Sigmoid colon (tissue), 7 donors: ENCODE results near the gene LRRIQ1. TPM values are rescaled to one million over a fixed set of nuclear protein-coding genes. Genes with fewer than 3 reads are reported as not detected.

ENCODE experiments used
- DNase-seq: peaks from one replicate; pipeline ENCODE4 v3.0.0-alpha.2; 2019
- H3K27ac ChIP-seq, 4 donors: fragments of 200-600 bp; sonication (generic); one replicate each; pipeline ENCODE4 v1.5.1; 2016 to 2019; ENCODE audit warnings: mild to moderate bottlenecking in 1 of 4
- H3K27me3 ChIP-seq, 3 donors: fragments of 200-600 bp; sonication (generic); one replicate each; pipeline ENCODE4 v1.5.1; 2019; ENCODE audit warnings: mild to moderate bottlenecking in 1 of 3
- H3K36me3 ChIP-seq, 4 donors: fragments of 200-600 bp; sonication (generic); one replicate each; pipeline ENCODE4 v1.5.1; 2016 to 2019
- H3K4me1 ChIP-seq, 4 donors: fragments of 200-600 bp; sonication (generic); one replicate each; pipeline ENCODE4 v1.5.1; 2017 to 2019
- H3K4me3 ChIP-seq, 4 donors: fragments of 200-600 bp; sonication (generic); one replicate each; pipeline ENCODE4 v1.5.1; 2017 to 2019; ENCODE audit warnings: mild to moderate bottlenecking in 2 of 4, moderate library complexity in 1 of 4
- H3K9me3 ChIP-seq, 4 donors: fragments of 200-600 bp in 3 of 4; sonication (generic) in 3 of 4; one replicate each; pipeline versions ENCODE4 v1.5.1 to v1.6.1; 2013 to 2019
- CTCF ChIP-seq, 4 experiments: fragments of 450-650 bp in 3 of 4; fragments of 200-600 bp in 1 of 4; IDR thresholded peaks; one replicate each; pipeline ENCODE4 v1.5.1; 2016 to 2019; ENCODE audit warnings: antibody characterized with exemption in 4 of 4, mild to moderate bottlenecking in 3 of 4, moderate library complexity in 2 of 4
- EP300 ChIP-seq, 4 donors: sonication (generic); formaldehyde crosslinking; IDR thresholded peaks; one replicate each; pipeline ENCODE4 v1.6.1; 2017; ENCODE audit warnings: antibody characterized with exemption in 4 of 4
- POLR2A ChIP-seq, 2 donors: fragments of 450-650 bp; IDR thresholded peaks; one replicate each; pipeline ENCODE4 v1.6.1; 2016; ENCODE audit warnings: antibody characterized with exemption in 2 of 2, mild to moderate bottlenecking in 2 of 2, moderate library complexity in 2 of 2
- POLR2AphosphoS5 ChIP-seq, 4 donors: sonication (generic); formaldehyde crosslinking; IDR thresholded peaks; one replicate each; pipeline ENCODE4 v1.6.1; 2017; ENCODE audit warnings: antibody characterized with exemption in 4 of 4
- WGBS, 2 donors: extraction: QIAGEN DNeasy Blood & Tissue Kit; methylation state at CpG; one replicate each; pipeline ENCODE4 v1.1.7; 2013; 5-methylcytosine and 5-hydroxymethylcytosine counted together
- intact Hi-C: fragments of 100-400 bp; cut with DNase I; formaldehyde crosslinking; loops from one replicate; pipeline ENCODE4 v1.15.1; 2023
- polyA plus RNA-seq, 3 donors: library from polyadenylated mRNA; stranded (reverse); fragments of 200-250 nt; gene quantifications; one replicate each; pipeline ENCODE4 v1.2.3, GENCODE V29; 2013
- total RNA-seq, 4 donors: library from RNA; depleted of rRNA; stranded (reverse); fragments of >200 nt; gene quantifications; one replicate each; pipeline ENCODE4 v1.1.0, GENCODE V29; 2016
- donor health status: healthy with polysubstance abuse.
- donor health status: Bipolar disorder and iron deficiency.
- donor health status: healthy.

The LRRIQ1 gene, protein sequence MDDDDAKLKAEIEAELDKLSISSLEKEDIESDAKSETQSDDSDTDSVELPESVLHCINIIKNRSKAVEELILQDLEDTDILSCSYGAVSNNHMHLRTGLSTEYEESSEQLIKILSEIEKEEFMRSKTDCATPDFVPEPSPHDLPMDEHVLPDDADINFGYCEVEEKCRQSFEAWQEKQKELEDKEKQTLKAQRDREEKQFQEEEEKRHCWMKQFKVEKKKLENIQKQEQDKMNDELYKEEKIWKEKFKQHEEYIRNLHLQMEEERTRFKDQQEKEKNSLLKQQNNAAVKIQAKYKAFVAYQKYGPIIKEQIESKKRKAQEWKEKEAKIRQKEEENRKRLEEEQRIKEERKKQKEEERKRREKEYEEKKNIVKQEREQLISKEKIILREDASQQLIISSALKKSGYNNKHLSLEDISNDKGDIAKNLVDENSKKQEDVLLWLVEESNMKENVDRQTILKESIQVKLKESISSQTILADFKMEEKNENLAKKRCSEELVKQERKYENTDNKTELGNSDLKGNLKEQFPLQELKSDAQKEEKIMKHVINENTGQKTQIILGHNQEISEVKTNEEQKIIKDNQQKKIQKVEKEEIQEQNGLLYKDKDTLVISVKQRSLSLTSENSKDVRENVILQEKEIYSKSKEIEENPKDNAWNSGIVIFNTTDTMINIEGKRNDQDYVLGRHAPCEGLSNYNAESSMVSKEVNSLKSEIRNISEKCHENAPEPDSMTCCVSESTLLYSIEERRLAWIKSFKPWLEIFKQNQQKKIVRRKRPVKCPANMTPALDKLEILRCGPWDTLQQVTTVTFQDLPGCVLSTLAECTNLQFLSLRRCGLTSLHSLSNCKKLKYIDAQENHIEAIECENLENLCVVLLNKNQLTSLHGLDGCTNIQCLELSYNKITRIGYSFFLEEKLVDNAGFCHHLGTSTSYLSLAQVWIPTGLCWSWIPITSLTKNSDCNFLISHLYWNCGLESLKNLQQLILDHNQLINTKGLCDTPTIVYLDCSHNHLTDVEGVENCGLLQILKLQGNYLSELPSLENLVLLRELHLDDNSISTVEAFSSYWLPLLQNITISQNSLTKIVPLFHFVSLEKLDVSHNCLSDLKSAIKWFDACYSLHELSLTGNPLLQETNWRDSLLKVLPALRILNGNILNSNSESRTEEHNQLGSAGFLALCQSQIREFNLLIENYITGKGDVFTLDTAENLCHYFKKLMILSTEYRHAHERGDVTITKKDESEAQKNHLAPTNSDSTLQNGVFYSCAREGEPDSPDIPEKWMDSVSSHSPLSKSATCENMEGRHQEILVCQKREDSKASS (N-terminal part only)
- under 1 TPM in 3 of 4 donors, not detected in 1; under 0.01 to 0.41 (median 0.33) TPM for total RNA-seq
- polyA plus RNA-seq = under 1 TPM in 1 of 3 donors, not detected in 2; 0.04 TPM

GRCh38 chr12:85036234-85036707 lies at the start of gene LRRIQ1, which contains the start of gene TSPAN19:
Gene LRRIQ1, plus strand, starts transcription at chr12:85036351. Its CDS starts 1,826 bp downstream, at chr12:85038177.
Gene TSPAN19, minus strand, starts transcription at chr12:85036277. Its CDS starts 6,331 bp downstream, at chr12:85029946.
- intact Hi-C loops = no loop called here
- Histone ChIP-seq H3K9me3 (no peaks in the 10 kb centered on the region), H3K27me3 (no peaks in the 10 kb centered on the region), H3K4me3 (peak within 1 kb of the TSS; percentile 39 to 60 (median 52)), H3K27ac (peak within 1 kb of the TSS in 1 of 4 donors; percentile 17), H3K4me1 (peaks cover 0 to 5% (median 2%) of the 10 kb centered on the region in 4 donors), H3K36me3 (no peaks in the 10 kb centered on the region)
- DNase-seq = peak; percentile 76
- no peak for TF ChIP-seq CTCF (IDR thresholded peaks at IDR 0.05)
- TF ChIP-seq POLR2A (IDR thresholded peaks at IDR 0.05) = no peak
- no peak for TF ChIP-seq EP300 (IDR thresholded peaks at IDR 0.05)
- TF ChIP-seq POLR2AphosphoS5 (IDR thresholded peaks at IDR 0.05) = peak in 1 of 4 donors; percentile 50
- WGBS, 2 donors = 2 to 3% methylated on average over 22 of the region's 22 CpGs

GRCh38 chr12:84986586-84986985 lies 49.6 kb upstream of the LRRIQ1 start:
- Histone ChIP-seq H3K9me3 (no peaks in the 10 kb centered on the region), H3K4me3 (no peak overlapping the region), H3K4me1 (no peaks in the 10 kb centered on the region), H3K27ac (no peak overlapping the region), H3K27me3 (no peaks in the 10 kb centered on the region), H3K36me3 (no peaks in the 10 kb centered on the region)
- no peak for DNase-seq
- TF ChIP-seq POLR2A (IDR thresholded peaks at IDR 0.05) (no peak), POLR2AphosphoS5 (IDR thresholded peaks at IDR 0.05) (no peak), CTCF (IDR thresholded peaks at IDR 0.05) (no peak), EP300 (IDR thresholded peaks at IDR 0.05) (no peak)
- WGBS, 2 donors = 9 to 58% methylated on average over 3 of the region's 3 CpGs
- intact Hi-C loops = no loop called here

DNA sequence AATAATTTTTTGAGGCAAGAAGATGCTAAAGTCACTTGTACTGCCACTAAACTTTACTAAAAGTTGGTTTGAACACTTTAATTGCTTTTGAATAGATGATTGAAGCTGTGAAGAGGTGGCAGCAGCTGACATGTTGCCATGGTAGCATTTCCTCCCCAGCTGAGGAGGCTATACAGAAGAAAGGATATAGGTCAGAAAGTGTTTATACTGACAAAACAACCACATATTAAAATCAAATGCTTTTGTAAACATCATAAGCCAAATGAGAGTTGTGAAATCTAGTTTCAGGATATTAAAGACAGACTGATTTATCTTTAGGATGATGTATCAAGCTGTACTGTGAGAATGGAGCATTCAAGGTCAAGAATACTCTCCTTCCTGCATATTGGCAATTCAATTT lies 41.7 kb upstream of the LRRIQ1 start:
- Histone ChIP-seq H3K27ac (no peak overlapping the region), H3K36me3 (no peaks in the 10 kb centered on the region), H3K4me3 (no peak overlapping the region), H3K27me3 (no peaks in the 10 kb centered on the region), H3K9me3 (no peaks in the 10 kb centered on the region), H3K4me1 (no peaks in the 10 kb centered on the region)
- DNase-seq = no peak
- no peak for TF ChIP-seq CTCF (IDR thresholded peaks at IDR 0.05)
- TF ChIP-seq EP300 (IDR thresholded peaks at IDR 0.05) = no peak
- TF ChIP-seq POLR2AphosphoS5 (IDR thresholded peaks at IDR 0.05) = no peak
- no peak for TF ChIP-seq POLR2A (IDR thresholded peaks at IDR 0.05)
- intact Hi-C loops = no loop called here

GRCh38 chr12:84995641-84996040 lies 40.5 kb upstream of the LRRIQ1 start:
- H3K9me3 ChIP-seq = no peaks in the 10 kb centered on the region
- no peak for DNase-seq
- intact Hi-C loops = no loop called here
- no peak for TF ChIP-seq POLR2A (IDR thresholded peaks at IDR 0.05)
- no peak for TF ChIP-seq CTCF (IDR thresholded peaks at IDR 0.05)
- TF ChIP-seq EP300 (IDR thresholded peaks at IDR 0.05) = no peak
- TF ChIP-seq POLR2AphosphoS5 (IDR thresholded peaks at IDR 0.05) = no peak
- no peaks in the 10 kb centered on the region for H3K36me3 ChIP-seq
- no peak overlapping the region for H3K4me3 ChIP-seq
- no peak overlapping the region for H3K27ac ChIP-seq
- 77% methylated on average over 2 of the region's 2 CpGs for whole genome bisulfite sequencing, 2 donors
- no peaks in the 10 kb centered on the region for H3K4me1 ChIP-seq
- H3K27me3 ChIP-seq = no peaks in the 10 kb centered on the region
